Transverse colon (tissue), 4 donors: ENCODE results near the gene TMED6. TPM values are rescaled to one million over a fixed set of nuclear protein-coding genes. Genes with fewer than 3 reads are reported as not detected.

Source experiments
- DNase-seq: peaks from one replicate; pipeline ENCODE4 v3.0.0-alpha.2; 2019
- H3K27ac ChIP-seq, 4 donors: fragments of 200-600 bp; sonication (generic); 2 replicates each; pipeline ENCODE4 v1.5.1; 2016 to 2018; ENCODE audit warnings: inconsistent platforms in 4 of 4
- H3K27me3 ChIP-seq: fragments of 200-600 bp; sonication (generic); 2 replicates; pipeline ENCODE4 v1.5.1; 2017; ENCODE audit warnings: inconsistent platforms
- H3K36me3 ChIP-seq, 4 donors: fragments of 200-600 bp; sonication (generic); 2 replicates each; pipeline ENCODE4 v1.5.1; 2017 to 2019; ENCODE audit warnings: inconsistent platforms in 4 of 4
- H3K4me1 ChIP-seq, 4 donors: fragments of 200-600 bp; sonication (generic); 2 replicates each; pipeline ENCODE4 v1.5.1; 2017 to 2020; ENCODE audit warnings: inconsistent platforms in 4 of 4
- H3K4me3 ChIP-seq, 4 donors: fragments of 200-600 bp; sonication (generic); 1 replicate in 1 of 4; 2 replicates in 3 of 4; pipeline versions ENCODE4 v1.5.1 to v1.6.1; 2017 to 2019; ENCODE audit warnings: inconsistent platforms in 4 of 4
- H3K9me3 ChIP-seq, 2 donors: fragments of 200-600 bp; sonication (generic); 2 replicates each; pipeline ENCODE4 v1.5.1; 2017 to 2019; ENCODE audit warnings: inconsistent platforms in 2 of 2
- CTCF ChIP-seq, 5 experiments: fragments of 200-600 bp in 3 of 5; fragments of 450-650 bp in 2 of 5; sonication (generic) in 3 of 5; IDR thresholded peaks; 1 replicate in 2 of 5; 2 replicates in 3 of 5; pipeline ENCODE4 v1.5.1; 2016 to 2017; ENCODE audit warnings: antibody characterized with exemption in 5 of 5, inconsistent platforms in 3 of 5, mild to moderate bottlenecking in 2 of 5, moderate library complexity in 1 of 5
- EP300 ChIP-seq: sonication (generic); formaldehyde crosslinking; IDR thresholded peaks from one replicate; pipeline ENCODE4 v1.6.1; 2017; ENCODE audit warnings: antibody characterized with exemption, low read depth
- POLR2A ChIP-seq: fragments of 450-650 bp; IDR thresholded peaks from one replicate; pipeline ENCODE4 v1.6.1; 2016; ENCODE audit warnings: antibody characterized with exemption, mild to moderate bottlenecking, moderate library complexity
- POLR2AphosphoS5 ChIP-seq, 3 donors: sonication (generic); formaldehyde crosslinking; IDR thresholded peaks; one replicate each; pipeline ENCODE4 v1.6.1; 2016; ENCODE audit warnings: antibody characterized with exemption in 3 of 3
- WGBS, 2 donors: methylation state at CpG; one replicate each; pipeline ENCODE4 v1.1.5; 2018; ENCODE audit warnings: low coverage in 1 of 2; 5-methylcytosine and 5-hydroxymethylcytosine counted together
- in situ Hi-C, 4 donors: fragments of 200-750 bp; cut with MboI; loops; one replicate each; pipeline versions ENCODE4 v1.15.0 to v1.15.1; 2017; ENCODE audit warnings: low sequenced_read_pairs in 3 of 4, low pct_ligation_motif_present in 1 of 4, low pct_unique_long_range_greater_than_20kb in 1 of 4
- intact Hi-C: fragments of 100-400 bp; cut with DNase I; formaldehyde crosslinking; loops from one replicate; pipeline ENCODE4 v1.15.1; 2023; ENCODE audit warnings: low total_unique reads
- total RNA-seq, 4 donors: library from RNA; depleted of rRNA; stranded (reverse); fragments of >200 nt; gene quantifications; one replicate each; pipeline ENCODE4 v1.1.0, GENCODE V29; 2016

TMED6 gene
- total RNA-seq, 4 donors from 2014 or later = 5.7 to 6.8 TPM; not detected in 2

- H3K4me1 ChIP-seq = peaks cover 0 to 14% (median 1%) of the 10 kb centered on the region in 4 donors
- WGBS, 2 donors = 73 to 100% methylated on average over 1 of the region's 1 CpG
- DNase-seq = no peak
- no peaks in the 10 kb centered on the region for H3K9me3 ChIP-seq
- no peak overlapping the region for H3K4me3 ChIP-seq
- H3K27ac ChIP-seq = no peak overlapping the region
- H3K27me3 ChIP-seq = no peaks in the 10 kb centered on the region
- intact Hi-C loops = no loop called here
- peaks cover 0 to 60% (median 21%) of the 10 kb centered on the region in 4 donors for H3K36me3 ChIP-seq
- in situ Hi-C loops = loop anchor here in 1 of 4 donors (25.0 kb wide), 1 partner anchor 334 kb away; no protein-coding TSS in a partner anchor
- TF ChIP-seq POLR2AphosphoS5 (IDR thresholded peaks at IDR 0.05) (no peak), EP300 (no peak), CTCF (IDR thresholded peaks at IDR 0.05) (no peak), POLR2A (no peak)
These were observed 27.2 kb upstream of the TMED6 start for GRCh38 chr16:69378760-69379159.

GRCh38 chr16:69378036-69378435, 26.4 kb upstream of the TMED6 start:
- in situ Hi-C loops = loop anchor here in 1 of 4 donors (25.0 kb wide), 1 partner anchor 334 kb away; no protein-coding TSS in a partner anchor
- TF ChIP-seq EP300 = no peak
- no peak for TF ChIP-seq POLR2A
- TF ChIP-seq CTCF (IDR thresholded peaks at IDR 0.05) = no peak
- TF ChIP-seq POLR2AphosphoS5 (IDR thresholded peaks at IDR 0.05) = no peak
- Histone ChIP-seq H3K4me3 (no peak overlapping the region), H3K27me3 (no peaks in the 10 kb centered on the region), H3K36me3 (peaks cover 0 to 53% (median 20%) of the 10 kb centered on the region in 4 donors), H3K27ac (no peak overlapping the region), H3K4me1 (peaks cover 0 to 18% (median 4%) of the 10 kb centered on the region in 4 donors), H3K9me3 (no peaks in the 10 kb centered on the region)
- intact Hi-C loops = no loop called here
- no peak for DNase-seq
- 92% methylated on average over 1 of the region's 1 CpG; no CpG with 5 or more reads in 1 of the 2 donors for WGBS, 2 donors

GRCh38 chr16:69376393-69377059, 24.9 kb upstream of the TMED6 start:
- H3K36me3 ChIP-seq = peaks cover 0 to 49% (median 17%) of the 10 kb centered on the region in 4 donors
- H3K27me3 ChIP-seq = no peaks in the 10 kb centered on the region
- intact Hi-C loops (no loop called here), in situ Hi-C loops (loop anchor here in 1 of 4 donors (25.0 kb wide), 1 partner anchor 336 kb away; no protein-coding TSS in a partner anchor)
- DNase-seq = no peak
- TF ChIP-seq CTCF (IDR thresholded peaks at IDR 0.05) = no peak
- no peak for TF ChIP-seq POLR2AphosphoS5 (IDR thresholded peaks at IDR 0.05)
- no peak for TF ChIP-seq EP300
- TF ChIP-seq POLR2A = no peak
- no peaks in the 10 kb centered on the region for H3K9me3 ChIP-seq
- no peak overlapping the region for H3K27ac ChIP-seq
- 95 to 97% methylated on average over 9 to 10 of the region's 10 CpGs for WGBS, 2 donors
- peaks cover 0 to 28% (median 7%) of the 10 kb centered on the region in 4 donors for H3K4me1 ChIP-seq
- no peak overlapping the region for H3K4me3 ChIP-seq

GRCh38 chr16:69373019-69373418, 21.4 kb upstream of the TMED6 start:
- TF ChIP-seq POLR2AphosphoS5 (IDR thresholded peaks at IDR 0.05) = peak in 1 of 3 donors; percentile 20
- no peak for TF ChIP-seq CTCF (IDR thresholded peaks at IDR 0.05)
- peaks cover 0 to 54% (median 19%) of the 10 kb centered on the region in 4 donors for H3K36me3 ChIP-seq
- H3K4me3 ChIP-seq = no peak overlapping the region
- peak overlapping the region; percentile 45 to 75 (median 72) for H3K27ac ChIP-seq
- intact Hi-C loops = no loop called here
- in situ Hi-C loops = no loop called here
- H3K27me3 ChIP-seq = no peaks in the 10 kb centered on the region
- peaks cover 0 to 25% (median 7%) of the 10 kb centered on the region in 4 donors for H3K4me1 ChIP-seq
- DNase-seq = peak; percentile 23
- 47% methylated on average over 1 of the region's 1 CpG; no CpG with 5 or more reads in 1 of the 2 donors for WGBS, 2 donors
- no peaks in the 10 kb centered on the region for H3K9me3 ChIP-seq
